GM23248 (cell line): Measurements from ENCODE around the gene SRR. TPM values are rescaled to one million over a fixed set of nuclear protein-coding genes. Genes with fewer than 3 reads are reported as not detected.
"Not testable (repeated sequence)": the region's sequence is repeated elsewhere in the genome, so short reads cannot be mapped to it uniquely, and the experiment has no call there.

Source experiments
- DNase-seq: peaks from one replicate; pipeline ENCODE4 v3.0.0-alpha.2; 2015
- H2AFZ ChIP-seq: fragments of 200-600 bp; sonication (generic); 2 replicates; pipeline ENCODE4 v1.6.1; 2016; ENCODE audit warnings: antibody characterized with exemption
- H3F3A ChIP-seq: fragments of 200-600 bp; sonication (generic); 2 replicates; pipeline ENCODE4 v1.6.1; 2016; ENCODE audit warnings: mild to moderate bottlenecking, antibody characterized with exemption, mixed run types; ENCODE audit not compliant: insufficient read depth
- H3K27ac ChIP-seq: fragments of 200-600 bp; sonication (generic); 2 replicates; pipeline ENCODE4 v1.5.1; 2016; ENCODE audit warnings: mild to moderate bottlenecking
- H3K27me3 ChIP-seq: fragments of 200-600 bp; sonication (generic); replicated peaks from 2 replicates; pipeline ENCODE4 v1.6.1; 2016; ENCODE audit warnings: mild to moderate bottlenecking; ENCODE audit not compliant: insufficient read depth
- H3K36me3 ChIP-seq: fragments of 200-600 bp; sonication (generic); 2 replicates; pipeline ENCODE4 v1.6.1; 2016; ENCODE audit warnings: low read depth, mild to moderate bottlenecking
- H3K4me1 ChIP-seq: fragments of 200-600 bp; sonication (generic); 2 replicates; pipeline ENCODE4 v1.6.1; 2016; ENCODE audit warnings: mild to moderate bottlenecking; ENCODE audit not compliant: insufficient read depth
- H3K4me2 ChIP-seq: fragments of 200-600 bp; sonication (generic); one replicate; pipeline ENCODE4 v1.6.1; 2016; ENCODE audit warnings: mild to moderate bottlenecking; ENCODE audit not compliant: unreplicated experiment
- H3K4me3 ChIP-seq: fragments of 200-600 bp; sonication (generic); 2 replicates; pipeline ENCODE4 v1.5.1; 2016; ENCODE audit warnings: mild to moderate bottlenecking
- H3K79me2 ChIP-seq: fragments of 200-600 bp; sonication (generic); 2 replicates; pipeline ENCODE4 v1.6.1; 2016; ENCODE audit warnings: mild to moderate bottlenecking; ENCODE audit not compliant: insufficient read depth
- H3K9ac ChIP-seq: fragments of 200-600 bp; sonication (generic); 2 replicates; pipeline ENCODE4 v1.6.1; 2016; ENCODE audit warnings: mild to moderate bottlenecking
- H3K9me2 ChIP-seq: fragments of 200-600 bp; sonication (generic); 2 replicates; pipeline ENCODE4 v1.6.1; 2016; ENCODE audit warnings: mixed run types, mild to moderate bottlenecking, moderate library complexity; ENCODE audit not compliant: insufficient read depth
- H3K9me3 ChIP-seq: fragments of 200-600 bp; sonication (generic); one replicate; pipeline ENCODE4 v1.6.1; 2017; ENCODE audit warnings: low read depth
- H4K20me1 ChIP-seq: fragments of 200-600 bp; sonication (generic); 2 replicates; pipeline ENCODE4 v1.6.0; 2016; ENCODE audit not compliant: insufficient read depth
- EZH2 ChIP-seq: fragments of 200-600 bp; sonication (generic); IDR thresholded peaks from 2 replicates; pipeline ENCODE4 v1.6.1; 2018; ENCODE audit warnings: antibody characterized with exemption, mild to moderate bottlenecking; ENCODE audit not compliant: insufficient read depth, poor library complexity, severe bottlenecking
- EZH2phosphoT487 ChIP-seq: fragments of 200-600 bp; sonication (generic); IDR thresholded peaks from 2 replicates; pipeline ENCODE4 v1.6.1; 2018; ENCODE audit warnings: antibody characterized with exemption, moderate library complexity, mild to moderate bottlenecking, low read depth; ENCODE audit not compliant: insufficient read depth
- WGBS, 2 experiments: methylation state at CpG; one replicate each; pipeline ENCODE4 v1.1.6; 2015 to 2017; ENCODE audit warnings: low lambda C conversion rate in 2 of 2, low coverage in 1 of 2; ENCODE audit errors: missing lambda C conversion rate in 2 of 2; 5-methylcytosine and 5-hydroxymethylcytosine counted together
- in situ Hi-C: fragments of 300-500 bp; cut with MboI; formaldehyde crosslinking; loops from 2 replicates; pipeline ENCODE4 v1.15.0; 2020
- polyA plus RNA-seq: library from polyadenylated mRNA; unstranded; fragments of >200 nt; fragmentation: Nextera tagmentation; extraction: Ambion mirVana; gene quantifications from 2 replicates; pipeline ENCODE4 v1.2.1, GENCODE V29; 2016
- total RNA-seq: library from RNA; depleted of rRNA; stranded (reverse); fragments of >200 nt; shearing (Covaris generic); gene quantifications from 2 replicates; pipeline ENCODE4 v1.2.3, GENCODE V29; 2014

SRR gene
- total and polyA plus RNA-seq, 2 experiments from 2014 or later = 24.2 to 28.8 TPM

GRCh38 chr17:2304931-2305330 is 1.2 kb downstream of the SRR start:
- DNase-seq = no peak
- WGBS, 2 experiments = 98 to 99% methylated on average over 4 of the region's 4 CpGs
- H3K4me2 ChIP-seq = peak overlapping the region; percentile 85
- H3K36me3 ChIP-seq = peaks cover 3% of the 10 kb centered on the region; the same call in 1 of the 2 replicates
- peaks cover 76% of the 10 kb centered on the region for H3K79me2 ChIP-seq
- no peak for TF ChIP-seq EZH2phosphoT487
- no peak for TF ChIP-seq EZH2
- no peak overlapping the region for H3K27ac ChIP-seq
- no peak overlapping the region for H3K4me3 ChIP-seq
- no peak overlapping the region for H3K9ac ChIP-seq
- H3K9me2 ChIP-seq = no peaks in the 10 kb centered on the region
- H3K9me3 ChIP-seq = no peaks in the 10 kb centered on the region
- H3F3A ChIP-seq = no peaks in the 10 kb centered on the region; the same call in 1 of the 2 replicates
- H3K4me1 ChIP-seq = 0 out of 2 replicates have a peak, but pooled peaks cover 7% of the 10 kb centered on the region
- no peaks in the 10 kb centered on the region for H3K27me3 ChIP-seq
- H4K20me1 ChIP-seq = no peaks in the 10 kb centered on the region
- no peak overlapping the region for H2AFZ ChIP-seq
- in situ Hi-C loops = no loop called here

GRCh38 chr17:2309338-2310154 is 5.8 kb downstream of the SRR start:
- WGBS, 2 experiments = 83 to 86% methylated on average over 6 of the region's 6 CpGs
- DNase-seq = peak; percentile 8
- Histone ChIP-seq H3K9ac (no peak overlapping the region), H3K27ac (no peak overlapping the region), H3K4me2 (no peak overlapping the region), H3K36me3 (no peaks in the 10 kb centered on the region), H4K20me1 (no peaks in the 10 kb centered on the region), H3K9me3 (no peaks in the 10 kb centered on the region), H3K4me1 (no peaks in the 10 kb centered on the region), H3K9me2 (no peaks in the 10 kb centered on the region), H3K79me2 (peaks cover 38% of the 10 kb centered on the region), H2AFZ (no peak overlapping the region), H3K27me3 (no peaks in the 10 kb centered on the region), H3K4me3 (no peak overlapping the region), H3F3A (no peaks in the 10 kb centered on the region)
- no peak for TF ChIP-seq EZH2phosphoT487
- no peak for TF ChIP-seq EZH2
- in situ Hi-C loops = no loop called here

GRCh38 chr17:2312736-2313135 is 9.0 kb downstream of the SRR start:
- Histone ChIP-seq H3K4me2 (no peak overlapping the region), H3K27ac (no peak overlapping the region), H3K79me2 (peaks cover 9% of the 10 kb centered on the region), H2AFZ (no peak overlapping the region), H3K4me3 (no peak overlapping the region), H3K4me1 (no peaks in the 10 kb centered on the region), H3K9ac (no peak overlapping the region), H3K27me3 (no peaks in the 10 kb centered on the region), H3K9me2 (no peaks in the 10 kb centered on the region), H3K9me3 (no peaks in the 10 kb centered on the region), H3K36me3 (no peaks in the 10 kb centered on the region), H3F3A (no peaks in the 10 kb centered on the region), H4K20me1 (no peaks in the 10 kb centered on the region)
- TF ChIP-seq EZH2phosphoT487 (no peak), EZH2 (no peak)
- in situ Hi-C loops = no loop called here
- WGBS, 2 experiments = 97% methylated on average over 5 of the region's 5 CpGs
- DNase-seq = no peak

GRCh38 chr17:2316916-2317205 is 13.1 kb downstream of the SRR start:
- DNase-seq, H3K4me1 ChIP-seq, H4K20me1 ChIP-seq, H3K9ac ChIP-seq, H3K9me2 ChIP-seq, in situ Hi-C loops, H3K4me3 ChIP-seq, H3K4me2 ChIP-seq, H3K27ac ChIP-seq, H3K27me3 ChIP-seq, H2AFZ ChIP-seq, H3K9me3 ChIP-seq, H3K36me3 ChIP-seq, H3K79me2 ChIP-seq: not testable (repeated sequence)
- H3F3A ChIP-seq = peaks cover 12% of the 10 kb centered on the region; the same call in 1 of the 2 replicates
- 85 to 88% methylated on average over 6 to 7 of the region's 7 CpGs for WGBS, 2 experiments
